ENCODE measurements around the gene ASB2. TPM values are rescaled to one million over a fixed set of nuclear protein-coding genes. Genes with fewer than 3 reads are reported as not detected.
A peak's percentile ranks its signal among the peaks of the same experiment; 100 is the strongest.

Gene ASB2, protein sequence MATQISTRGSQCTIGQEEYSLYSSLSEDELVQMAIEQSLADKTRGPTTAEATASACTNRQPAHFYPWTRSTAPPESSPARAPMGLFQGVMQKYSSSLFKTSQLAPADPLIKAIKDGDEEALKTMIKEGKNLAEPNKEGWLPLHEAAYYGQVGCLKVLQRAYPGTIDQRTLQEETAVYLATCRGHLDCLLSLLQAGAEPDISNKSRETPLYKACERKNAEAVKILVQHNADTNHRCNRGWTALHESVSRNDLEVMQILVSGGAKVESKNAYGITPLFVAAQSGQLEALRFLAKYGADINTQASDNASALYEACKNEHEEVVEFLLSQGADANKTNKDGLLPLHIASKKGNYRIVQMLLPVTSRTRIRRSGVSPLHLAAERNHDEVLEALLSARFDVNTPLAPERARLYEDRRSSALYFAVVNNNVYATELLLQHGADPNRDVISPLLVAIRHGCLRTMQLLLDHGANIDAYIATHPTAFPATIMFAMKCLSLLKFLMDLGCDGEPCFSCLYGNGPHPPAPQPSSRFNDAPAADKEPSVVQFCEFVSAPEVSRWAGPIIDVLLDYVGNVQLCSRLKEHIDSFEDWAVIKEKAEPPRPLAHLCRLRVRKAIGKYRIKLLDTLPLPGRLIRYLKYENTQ
- 0.46 and 1.4 TPM in 2 replicates for total RNA-seq

- H3K4me3 ChIP-seq (ENCODE audit: low read depth, low read length), result no peak within 1 kb of the TSS
- TF ChIP-seq CTCF (conservative IDR thresholded peaks at IDR 0.05; ENCODE audit: low read depth, low read length), result no peak
- DNase-seq (ENCODE audit: low read depth), result no peak
Observed at GRCh38 chr14:93976477-93977057, at the start of gene ASB2. ASB2 (minus strand) TSS chr14:93976570; CDS start chr14:93964539, 12,031 bp downstream.

- DNase-seq (ENCODE audit: low read depth), result peak; percentile 85
- TF ChIP-seq CTCF (conservative IDR thresholded peaks at IDR 0.05; ENCODE audit: low read depth, low read length), result no peak
- peak overlapping the region; percentile 66 for H3K4me3 ChIP-seq (ENCODE audit: low read depth, low read length)
Observed at GRCh38 chr14:94025720-94026119, 49.4 kb upstream of the ASB2 start.

DNA sequence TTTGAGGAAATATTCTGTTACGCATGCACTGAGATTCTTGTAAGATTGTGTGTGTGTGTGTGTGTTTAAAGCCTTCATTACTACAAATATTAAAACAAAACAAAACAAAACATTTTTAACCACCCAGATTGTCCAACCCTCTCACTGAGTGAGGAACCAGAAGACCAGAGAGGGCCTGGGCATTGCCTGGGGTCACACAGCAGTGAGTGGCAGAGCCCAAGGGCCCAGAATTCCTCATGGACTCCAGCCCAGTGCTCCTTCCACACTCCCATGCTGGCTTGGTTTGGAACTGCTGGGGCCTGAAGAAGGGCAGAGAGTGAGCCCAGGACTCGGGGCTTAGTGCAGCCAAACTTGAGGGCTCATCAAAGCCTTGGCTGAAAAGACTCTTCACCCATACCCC lies 48.2 kb upstream of the ASB2 start:
- no peak for DNase-seq (ENCODE audit: low read depth)
- no peak overlapping the region for H3K4me3 ChIP-seq (ENCODE audit: low read depth, low read length)
- TF ChIP-seq CTCF (conservative IDR thresholded peaks at IDR 0.05; ENCODE audit: low read depth, low read length), result no peak

- TF ChIP-seq CTCF (conservative IDR thresholded peaks at IDR 0.05; ENCODE audit: low read depth, low read length), result no peak
- no peak overlapping the region for H3K4me3 ChIP-seq (ENCODE audit: low read depth, low read length)
- no peak for DNase-seq (ENCODE audit: low read depth)
Observed at GRCh38 chr14:94022532-94023411, 46.4 kb upstream of the ASB2 start.

DNA sequence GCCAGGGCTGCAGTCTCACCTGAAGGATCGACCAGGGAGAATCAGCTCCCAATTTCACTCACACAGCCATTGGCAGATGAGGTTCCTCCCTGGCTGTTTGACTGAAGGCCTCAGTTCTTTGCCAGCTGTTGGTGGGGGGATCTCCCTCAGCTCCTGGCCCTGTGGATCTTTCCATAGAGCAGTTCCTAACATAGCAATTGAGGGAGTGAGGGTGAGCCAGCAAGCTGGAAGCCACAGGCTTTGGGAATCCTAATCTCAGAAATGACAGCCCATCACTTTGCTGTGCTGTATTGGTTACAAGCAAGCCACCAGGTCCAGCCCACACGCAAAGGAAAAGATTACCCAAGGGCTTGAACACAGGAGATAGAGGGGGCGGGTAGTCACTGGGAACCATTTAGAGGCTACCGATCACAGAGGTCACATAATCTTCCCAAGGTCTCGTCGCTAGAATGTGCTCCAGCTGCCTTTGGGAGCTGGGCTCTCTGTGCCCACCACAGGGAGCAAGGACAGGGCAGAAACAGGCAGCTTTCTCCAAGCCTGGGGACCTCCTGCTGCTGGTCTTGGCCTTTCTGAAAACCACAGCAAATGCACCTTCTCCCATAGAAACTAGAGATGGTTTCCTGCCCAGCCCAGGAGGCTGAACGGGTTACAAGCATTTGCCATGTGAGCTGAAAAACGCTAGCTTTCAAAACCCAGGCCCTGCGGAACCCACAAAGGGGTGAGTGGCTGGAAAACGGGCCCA lies 45.2 kb upstream of the ASB2 start:
- no peak for DNase-seq (ENCODE audit: low read depth)
- no peak for TF ChIP-seq CTCF (conservative IDR thresholded peaks at IDR 0.05; ENCODE audit: low read depth, low read length)
- no peak overlapping the region for H3K4me3 ChIP-seq (ENCODE audit: low read depth, low read length)

GRCh38 chr14:94021001-94021400 lies 44.6 kb upstream of the ASB2 start:
- H3K4me3 ChIP-seq (ENCODE audit: low read depth, low read length), result no peak overlapping the region
- peak; percentile 53 for DNase-seq (ENCODE audit: low read depth)
- TF ChIP-seq CTCF (conservative IDR thresholded peaks at IDR 0.05; ENCODE audit: low read depth, low read length), result peak; percentile 31
